CD14-positive monocyte (primary cell): ENCODE data around the gene S1PR2. TPM values are rescaled to one million over a fixed set of nuclear protein-coding genes. Genes with fewer than 3 reads are reported as not detected.
"Not testable (repeated sequence)": the region's sequence is repeated elsewhere in the genome, so short reads cannot be mapped to it uniquely, and the experiment has no call there.

Source experiments
- DNase-seq, 3 donors: peaks; one replicate each; pipeline ENCODE4 v3.0.0-alpha.2; 2011 to 2022
- H2AFZ ChIP-seq: 2 replicates; pipeline ENCODE4 v1.6.0; 2012; ENCODE audit warnings: mild to moderate bottlenecking, low read depth, low read length, inconsistent platforms; ENCODE audit not compliant: insufficient read depth, poor library complexity, severe bottlenecking
- H3K27ac ChIP-seq, 2 donors: 1 replicate in 1 of 2; 2 replicates in 1 of 2; pipeline ENCODE4 v1.5.1; 2012 to 2013; ENCODE audit warnings: low read length in 2 of 2, control low read depth in 1 of 2, inconsistent platforms in 1 of 2, low read depth in 1 of 2, mild to moderate bottlenecking in 1 of 2
- H3K27me3 ChIP-seq, 2 donors: one replicate each; pipeline versions ENCODE4 v1.6.0 to v1.6.1; 2011 to 2013; ENCODE audit warnings: low read length in 2 of 2; ENCODE audit not compliant: control insufficient read depth in 2 of 2, insufficient read depth in 2 of 2
- H3K36me3 ChIP-seq, 2 donors: replicated peaks in 1 of 2; 1 replicate in 1 of 2; 2 replicates in 1 of 2; pipeline versions ENCODE4 v1.5.1 to v1.6.1; 2012 to 2013; ENCODE audit warnings: low read length in 2 of 2, control low read depth in 1 of 2, inconsistent platforms in 1 of 2, mild to moderate bottlenecking in 1 of 2; ENCODE audit not compliant: insufficient read depth in 2 of 2, control insufficient read depth in 1 of 2
- H3K4me1 ChIP-seq, 2 donors: 1 replicate in 1 of 2; 2 replicates in 1 of 2; pipeline versions ENCODE4 v1.5.1 to v1.6.1; 2012 to 2013; ENCODE audit warnings: low read length in 2 of 2, control low read depth in 1 of 2, inconsistent platforms in 1 of 2, mild to moderate bottlenecking in 1 of 2, moderate library complexity in 1 of 2; ENCODE audit not compliant: insufficient read depth in 2 of 2, control insufficient read depth in 1 of 2
- H3K4me2 ChIP-seq: replicated peaks from 2 replicates; pipeline ENCODE3; 2012; ENCODE audit warnings: low read length, moderate library complexity, mild to moderate bottlenecking; ENCODE audit not compliant: poor library complexity, severe bottlenecking; ENCODE audit errors: extremely low read depth
- H3K4me3 ChIP-seq, 3 experiments: fragments of 200-600 bp in 1 of 3; sonication (generic) in 1 of 3; replicated peaks in 1 of 3; 1 replicate in 2 of 3; 2 replicates in 1 of 3; pipeline ENCODE4 v1.5.1; 2011 to 2013; ENCODE audit warnings: low read length in 3 of 3, mild to moderate bottlenecking in 3 of 3, control low read depth in 2 of 3, low read depth in 2 of 3, inconsistent platforms in 1 of 3, moderate library complexity in 1 of 3
- H3K79me2 ChIP-seq: 2 replicates; pipeline ENCODE4 v1.6.0; 2012; ENCODE audit warnings: mild to moderate bottlenecking, control low read depth, inconsistent platforms, low read length, moderate library complexity; ENCODE audit not compliant: insufficient read depth
- H3K9ac ChIP-seq: 2 replicates; pipeline ENCODE4 v1.6.0; 2017; ENCODE audit warnings: low read length, mild to moderate bottlenecking; ENCODE audit not compliant: insufficient read depth, poor library complexity, severe bottlenecking
- H3K9me3 ChIP-seq, 2 donors: replicated peaks in 1 of 2; 1 replicate in 1 of 2; 2 replicates in 1 of 2; pipeline versions ENCODE4 v1.5.1 to v1.6.1; 2012 to 2013; ENCODE audit warnings: low read length in 2 of 2, control low read depth in 1 of 2; ENCODE audit not compliant: control insufficient read depth in 1 of 2, insufficient read depth in 1 of 2
- H4K20me1 ChIP-seq: 2 replicates; pipeline ENCODE4 v1.6.0; 2012; ENCODE audit warnings: mild to moderate bottlenecking, low read length, control low read depth, moderate library complexity; ENCODE audit not compliant: insufficient read depth
- H3K27ac Mint-ChIP-seq, 7 donors: one replicate each; pipeline ENCODE4 v1.8.0; 2020; ENCODE audit warnings: mild to moderate bottlenecking in 7 of 7, mixed read lengths in 7 of 7, moderate library complexity in 6 of 7, inconsistent platforms in 2 of 7
- H3K27me3 Mint-ChIP-seq, 3 donors: one replicate each; pipeline ENCODE4 v1.8.0; 2021 to 2022; ENCODE audit warnings: low read depth in 3 of 3, mild to moderate bottlenecking in 3 of 3, mixed read lengths in 3 of 3, moderate library complexity in 3 of 3, inconsistent platforms in 1 of 3
- H3K36me3 Mint-ChIP-seq, 2 donors: one replicate each; pipeline ENCODE4 v1.8.0; 2020; ENCODE audit warnings: mixed read lengths in 2 of 2, inconsistent platforms in 1 of 2, mild to moderate bottlenecking in 1 of 2
- H3K4me1 Mint-ChIP-seq: one replicate; pipeline ENCODE4 v1.8.0; 2020; ENCODE audit warnings: mild to moderate bottlenecking, mixed read lengths
- H3K4me3 Mint-ChIP-seq, 2 donors: one replicate each; pipeline ENCODE4 v1.8.0; 2020; ENCODE audit warnings: mild to moderate bottlenecking in 2 of 2, mixed read lengths in 2 of 2, moderate library complexity in 1 of 2
- H3K9me3 Mint-ChIP-seq, 7 donors: one replicate each; pipeline ENCODE4 v1.8.0; 2020 to 2022; ENCODE audit warnings: mixed read lengths in 7 of 7, mild to moderate bottlenecking in 6 of 7, moderate library complexity in 6 of 7, inconsistent platforms in 2 of 7
- CTCF ChIP-seq: fragments of 200-600 bp; IDR thresholded peaks from one replicate; pipeline ENCODE4 v1.8.0; 2022; ENCODE audit warnings: antibody characterized with exemption, mild to moderate bottlenecking
- WGBS: methylation state at CpG from one replicate; pipeline ENCODE4 v1.1.5; 2013; ENCODE audit warnings: missing lambda C conversion rate; ENCODE audit not compliant: insufficient coverage; 5-methylcytosine and 5-hydroxymethylcytosine counted together
- intact Hi-C, 2 donors: fragments of 100-400 bp; cut with micrococcal nuclease; formaldehyde crosslinking; loops; one replicate each; pipeline versions ENCODE4 v1.15.0 to v1.15.1; 2023
- polyA plus RNA-seq, 3 donors: library from polyadenylated mRNA; depleted of rRNA in 1 of 3; unstranded in 2 of 3; stranded (reverse) in 1 of 3; fragments of 300-500 nt in 2 of 3; fragments of >200 nt in 1 of 3; fragmentation: Illumina TruSeq in 2 of 3; gene quantifications; 1 replicate in 2 of 3; 2 replicates in 1 of 3; pipeline ENCODE4 v1.2.3, GENCODE V29; 2012 to 2021

S1PR2 gene
- polyA plus RNA-seq, 3 donors: 0.40 to 2.0 (median 0.55) TPM

GRCh38 chr19:10243606-10244005 is 12.5 kb upstream of the S1PR2 start:
- no peak for TF ChIP-seq CTCF
- no peaks in the 10 kb centered on the region for H3K9me3 Mint-ChIP-seq
- no peak overlapping the region for H3K4me2 ChIP-seq
- H3K4me3 ChIP-seq: no peak overlapping the region
- DNase-seq: no peak
- no peaks in the 10 kb centered on the region for H3K4me1 Mint-ChIP-seq
- no peaks in the 10 kb centered on the region for H3K79me2 ChIP-seq
- H3K36me3 Mint-ChIP-seq: no peaks in the 10 kb centered on the region
- 98% methylated on average over 6 of the region's 7 CpGs for WGBS
- H3K27me3 ChIP-seq: no peaks in the 10 kb centered on the region
- H3K4me1 ChIP-seq: no peaks in the 10 kb centered on the region
- peaks cover 0 to 4% (median 2%) of the 10 kb centered on the region in 3 donors for H3K27me3 Mint-ChIP-seq
- H3K27ac ChIP-seq: no peak overlapping the region
- no peaks in the 10 kb centered on the region for H4K20me1 ChIP-seq
- no peak overlapping the region for H3K27ac Mint-ChIP-seq
- intact Hi-C loops: no loop called here
- no peak overlapping the region for H3K9ac ChIP-seq
- no peaks in the 10 kb centered on the region for H3K9me3 ChIP-seq
- no peak overlapping the region for H3K4me3 Mint-ChIP-seq
- no peak overlapping the region for H2AFZ ChIP-seq
- no peaks in the 10 kb centered on the region for H3K36me3 ChIP-seq

DNA sequence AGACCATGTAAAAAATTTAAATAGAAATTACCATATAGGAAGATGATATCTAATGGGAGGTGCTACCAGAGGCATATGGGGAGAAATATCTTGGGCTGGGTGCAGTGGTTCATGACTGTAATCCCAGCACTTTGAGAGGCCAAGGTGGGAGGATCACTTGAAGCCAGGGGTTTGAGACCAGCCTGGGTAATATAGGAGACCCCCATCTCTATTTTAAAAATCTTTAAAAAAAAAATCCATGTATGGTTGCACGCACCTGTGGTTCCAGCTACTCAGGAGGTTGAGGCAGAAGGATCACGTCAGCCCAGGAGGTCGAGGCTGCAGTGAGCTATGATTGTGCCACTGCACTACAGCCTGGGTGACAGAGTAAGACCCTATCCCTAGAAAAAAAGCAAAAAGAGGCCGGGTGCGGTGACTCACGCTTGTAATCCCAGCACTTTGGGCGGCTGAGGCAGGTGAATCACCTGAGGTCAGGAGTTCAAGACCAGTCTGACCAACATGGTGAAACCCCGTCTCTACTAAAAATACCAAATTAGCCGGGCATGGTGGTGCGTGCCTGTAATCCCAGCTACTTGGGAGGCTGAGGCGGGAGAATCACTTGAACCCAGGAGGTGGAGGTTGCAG is 10.8 kb upstream of the S1PR2 start:
- DNase-seq, H3K4me2 ChIP-seq, H3K4me3 ChIP-seq, H3K27ac Mint-ChIP-seq, H3K4me3 Mint-ChIP-seq, H3K9me3 ChIP-seq, H3K36me3 Mint-ChIP-seq, H2AFZ ChIP-seq, H3K9me3 Mint-ChIP-seq, H3K36me3 ChIP-seq, H4K20me1 ChIP-seq, H3K27me3 Mint-ChIP-seq, H3K79me2 ChIP-seq, intact Hi-C loops, H3K27ac ChIP-seq, H3K9ac ChIP-seq, H3K27me3 ChIP-seq, H3K4me1 Mint-ChIP-seq, H3K4me1 ChIP-seq: not testable (repeated sequence)
- WGBS: 90% methylated on average over 4 of the region's 11 CpGs
